Measurements from ENCODE around the gene ACAD10. TPM values are rescaled to one million over a fixed set of nuclear protein-coding genes. Genes with fewer than 3 reads are reported as not detected.

Gene ACAD10
- total and polyA plus RNA-seq, 12 donors, result 14.7 to 65.5 (median 40.7) TPM

DNA sequence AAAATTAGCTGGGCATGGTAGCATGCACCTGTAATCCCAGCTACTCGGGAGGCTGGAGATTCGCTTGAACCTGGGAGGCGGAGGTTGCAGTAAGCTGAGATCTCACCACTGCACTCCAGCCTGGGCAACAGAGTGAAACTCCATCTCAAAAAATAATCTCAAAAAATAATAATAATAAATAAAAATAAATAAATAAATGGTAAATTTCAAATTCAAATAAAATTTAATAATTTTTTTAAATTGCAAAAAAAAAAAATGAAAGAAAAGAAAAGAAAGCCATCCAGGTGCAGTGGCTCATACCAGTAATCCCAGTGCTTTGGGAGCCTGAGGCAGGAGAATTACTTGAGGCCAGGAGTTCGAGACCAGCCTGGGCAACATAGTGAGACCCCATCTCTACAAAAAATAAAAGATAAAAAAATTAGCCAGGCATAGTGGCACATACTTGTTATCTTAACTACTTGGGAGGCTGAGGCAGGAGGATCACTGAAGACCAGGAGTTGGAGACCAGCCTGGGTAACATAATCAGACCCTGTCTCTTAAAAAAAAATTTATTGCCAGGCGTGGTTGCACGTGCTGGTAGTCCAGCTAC lies 117.3 kb downstream of the ACAD10 start:
- Histone ChIP-seq H3K27me3 (no peaks in the 10 kb centered on the region), H3K9me3 (replicated peaks in 1 of 3) (no peaks in the 10 kb centered on the region), H3K27ac (no peak overlapping the region), H3K4me3 (no peak overlapping the region), H3K36me3 (replicated peaks in 1 of 2) (peaks cover 0 to 96% of the 10 kb centered on the region in 2 donors), H3K4me1 (replicated peaks in 1 of 2) (no peaks in the 10 kb centered on the region)
- 92 to 94% (median 93%) methylated on average over 6 of the region's 6 CpGs for WGBS, 4 donors
- DNase-seq, result no peak
- intact Hi-C loops (cut with DNase I), result no loop called here
- TF ChIP-seq POLR2A (IDR thresholded peaks at IDR 0.05), result no peak
- TF ChIP-seq, protein P1, sequence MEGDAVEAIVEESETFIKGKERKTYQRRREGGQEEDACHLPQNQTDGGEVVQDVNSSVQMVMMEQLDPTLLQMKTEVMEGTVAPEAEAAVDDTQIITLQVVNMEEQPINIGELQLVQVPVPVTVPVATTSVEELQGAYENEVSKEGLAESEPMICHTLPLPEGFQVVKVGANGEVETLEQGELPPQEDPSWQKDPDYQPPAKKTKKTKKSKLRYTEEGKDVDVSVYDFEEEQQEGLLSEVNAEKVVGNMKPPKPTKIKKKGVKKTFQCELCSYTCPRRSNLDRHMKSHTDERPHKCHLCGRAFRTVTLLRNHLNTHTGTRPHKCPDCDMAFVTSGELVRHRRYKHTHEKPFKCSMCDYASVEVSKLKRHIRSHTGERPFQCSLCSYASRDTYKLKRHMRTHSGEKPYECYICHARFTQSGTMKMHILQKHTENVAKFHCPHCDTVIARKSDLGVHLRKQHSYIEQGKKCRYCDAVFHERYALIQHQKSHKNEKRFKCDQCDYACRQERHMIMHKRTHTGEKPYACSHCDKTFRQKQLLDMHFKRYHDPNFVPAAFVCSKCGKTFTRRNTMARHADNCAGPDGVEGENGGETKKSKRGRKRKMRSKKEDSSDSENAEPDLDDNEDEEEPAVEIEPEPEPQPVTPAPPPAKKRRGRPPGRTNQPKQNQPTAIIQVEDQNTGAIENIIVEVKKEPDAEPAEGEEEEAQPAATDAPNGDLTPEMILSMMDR (IDR thresholded peaks at IDR 0.05), result no peak

DNA sequence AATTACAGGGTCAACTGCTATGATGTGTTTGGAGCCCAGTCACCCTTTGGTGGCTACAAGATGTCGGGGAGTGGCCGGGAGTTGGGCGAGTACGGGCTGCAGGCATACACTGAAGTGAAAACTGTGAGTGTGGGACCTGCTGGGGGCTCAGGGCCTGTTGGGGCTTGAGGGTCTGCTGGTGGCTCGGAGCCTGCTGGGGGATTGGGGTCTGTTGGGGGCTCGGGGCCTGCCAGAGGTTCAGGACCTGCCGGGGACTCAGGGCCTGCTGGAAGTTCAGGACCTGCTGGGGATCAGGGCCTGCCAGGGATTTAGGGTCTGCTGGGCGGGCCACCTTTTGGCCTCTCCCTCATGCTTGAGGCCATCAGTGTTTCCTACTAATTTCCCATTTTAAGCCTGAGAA lies 118.0 kb downstream of the ACAD10 start:
- H3K27ac ChIP-seq, result no peak overlapping the region
- intact Hi-C loops (cut with DNase I), result no loop called here
- DNase-seq, result no peak
- H3K4me3 ChIP-seq, result no peak overlapping the region
- TF ChIP-seq, protein P1 (IDR thresholded peaks at IDR 0.05), result no peak
- TF ChIP-seq POLR2A (IDR thresholded peaks at IDR 0.05), result no peak
- H3K9me3 ChIP-seq (replicated peaks in 1 of 3), result no peaks in the 10 kb centered on the region
- H3K4me1 ChIP-seq (replicated peaks in 1 of 2), result no peaks in the 10 kb centered on the region
- WGBS, 4 donors, result 93 to 98% (median 96%) methylated on average over 7 to 8 of the region's 8 CpGs
- peaks cover 0 to 96% of the 10 kb centered on the region in 2 donors for H3K36me3 ChIP-seq (replicated peaks in 1 of 2)
- no peaks in the 10 kb centered on the region for H3K27me3 ChIP-seq

DNA sequence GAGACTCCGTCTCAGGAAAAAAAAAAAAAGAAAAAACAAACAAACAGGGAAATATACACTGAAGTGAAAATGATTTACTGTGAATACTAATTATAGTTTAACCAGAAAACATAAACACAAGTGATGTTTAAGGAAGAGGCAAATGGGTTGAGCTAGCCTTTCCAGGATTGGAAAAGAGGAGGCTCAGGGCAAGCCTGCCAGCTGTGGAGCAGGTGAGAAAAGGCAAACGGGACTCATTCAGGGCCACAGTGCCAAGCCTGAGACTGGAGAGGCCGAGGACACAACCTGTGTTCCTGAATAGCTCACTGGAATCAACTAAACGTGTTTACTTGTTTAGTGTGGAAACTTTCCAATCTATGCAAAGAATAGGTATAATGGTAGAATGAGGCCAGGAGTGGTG lies 120.5 kb downstream of the ACAD10 start:
- no peak for TF ChIP-seq POLR2A (IDR thresholded peaks at IDR 0.05)
- TF ChIP-seq, protein P1 (IDR thresholded peaks at IDR 0.05), result no peak
- no peak overlapping the region for H3K4me3 ChIP-seq
- WGBS, 4 donors, result 84 to 94% (median 85%) methylated on average over 4 of the region's 4 CpGs
- intact Hi-C loops (cut with DNase I), result no loop called here
- H3K9me3 ChIP-seq (replicated peaks in 1 of 3), result no peaks in the 10 kb centered on the region
- H3K27ac ChIP-seq, result no peak overlapping the region
- no peaks in the 10 kb centered on the region for H3K4me1 ChIP-seq (replicated peaks in 1 of 2)
- peaks cover 0 to 96% of the 10 kb centered on the region in 2 donors for H3K36me3 ChIP-seq (replicated peaks in 1 of 2)
- no peaks in the 10 kb centered on the region for H3K27me3 ChIP-seq
- DNase-seq, result no peak

Small RNA genes lying within 50 kb of the gene (microRNA-seq; reads per million reads assigned to microRNA genes)
- gene MIR6761, result 0.85 to 2.3 (median 1.3) reads per million in 3 donors

Small RNA genes lying within 50 kb of the gene (small RNA-seq; reads per million reads assigned to genes)
- gene MIR6761, result 0.25 to 0.71 reads per million in 2 donors

Other genes with a start within 250 kb of the ACAD10 start
- gene ATXN2, start 86.7 kb upstream of the ACAD10 start, total RNA-seq, result 100 to 1,000 TPM in 1 of 9 donors, 10 to 100 TPM in 8; 31.0 to 241 (median 57.8) TPM
- gene ATXN2, start 86.7 kb upstream of the ACAD10 start, polyA plus RNA-seq, result 10 to 100 TPM; 41.5 to 60.7 (median 56.7) TPM
- gene BRAP, start 97 bp upstream of the ACAD10 start, total RNA-seq, result 10 to 100 TPM; 13.6 to 25.3 (median 20.4) TPM
- 10 to 100 TPM in 2 of 3 donors, 1 to 10 TPM in 1; 8.6 to 31.0 (median 10.7) TPM for gene BRAP, start 97 bp upstream of the ACAD10 start, polyA plus RNA-seq
- gene ALDH2, start 80.9 kb downstream of the ACAD10 start, total RNA-seq, result 100 to 1,000 TPM; 147 to 536 (median 400) TPM
- 100 to 1,000 TPM in 2 of 3 donors, 10 to 100 TPM in 1; 52.2 to 263 (median 138) TPM for gene ALDH2, start 80.9 kb downstream of the ACAD10 start, polyA plus RNA-seq
- gene MAPKAPK5, start 156.2 kb downstream of the ACAD10 start, total RNA-seq, result 10 to 100 TPM; 33.9 to 62.1 (median 49.2) TPM
- 10 to 100 TPM; 13.8 to 46.2 (median 14.0) TPM for gene MAPKAPK5, start 156.2 kb downstream of the ACAD10 start, polyA plus RNA-seq

Data from adrenal gland (tissue), 12 donors.